ENCODE data around the gene GALNS. TPM values are rescaled to one million over a fixed set of nuclear protein-coding genes. Genes with fewer than 3 reads are reported as not detected.

Gene GALNS
- total RNA-seq, 6 experiments from 2014 or later, result 16.6 to 20.7 (median 18.2) TPM

GRCh38 chr16:88844419-88845036, 12.2 kb downstream of the GALNS start:
- H3K36me3 Mint-ChIP-seq (ENCODE audit: low read depth), result no peaks in the 10 kb centered on the region
- H3K9me3 Mint-ChIP-seq, result no peaks in the 10 kb centered on the region
- no peak overlapping the region for H3K4me3 Mint-ChIP-seq
- no peak for DNase-seq
- peak; percentile 13; the same call in 1 of the 2 replicates for TF ChIP-seq CTCF (IDR thresholded peaks at IDR 0.05)
- no peaks in the 10 kb centered on the region for H3K4me1 Mint-ChIP-seq (ENCODE audit: low read depth)
- no peaks in the 10 kb centered on the region; the same call in none of the 2 replicates for H3K27me3 Mint-ChIP-seq (ENCODE audit: insufficient read depth)
- H3K27ac Mint-ChIP-seq, result no peak overlapping the region

- no peak overlapping the region for H3K27ac Mint-ChIP-seq
Measured at GRCh38 chr16:88843256-88843655, 13.5 kb downstream of the GALNS start.

GRCh38 chr16:88842806-88843205, 13.9 kb downstream of the GALNS start:
- Mint-ChIP-seq H3K36me3 (ENCODE audit: low read depth) (no peaks in the 10 kb centered on the region), H3K27ac (no peak overlapping the region), H3K4me3 (no peak overlapping the region)

More at GRCh38 chr16:88843256-88843655, 13.5 kb downstream of the GALNS start:
- Mint-ChIP-seq H3K4me3 (no peak overlapping the region), H3K27me3 (ENCODE audit: insufficient read depth) (no peaks in the 10 kb centered on the region; the same call in none of the 2 replicates), H3K36me3 (ENCODE audit: low read depth) (no peaks in the 10 kb centered on the region), H3K9me3 (no peaks in the 10 kb centered on the region), H3K4me1 (ENCODE audit: low read depth) (no peaks in the 10 kb centered on the region)
- DNase-seq, result no peak
- TF ChIP-seq CTCF (IDR thresholded peaks at IDR 0.05), result no peak

GRCh38 chr16:88842308-88842756, 14.4 kb downstream of the GALNS start:
- no peaks in the 10 kb centered on the region for H3K4me1 Mint-ChIP-seq (ENCODE audit: low read depth)
- no peaks in the 10 kb centered on the region; the same call in none of the 2 replicates for H3K27me3 Mint-ChIP-seq (ENCODE audit: insufficient read depth)
- no peak overlapping the region for H3K27ac Mint-ChIP-seq
- no peak for TF ChIP-seq CTCF (IDR thresholded peaks at IDR 0.05)
- DNase-seq, result no peak
- no peak overlapping the region for H3K4me3 Mint-ChIP-seq
- H3K36me3 Mint-ChIP-seq (ENCODE audit: low read depth), result no peaks in the 10 kb centered on the region
- H3K9me3 Mint-ChIP-seq, result no peaks in the 10 kb centered on the region

More at GRCh38 chr16:88842806-88843205, 13.9 kb downstream of the GALNS start:
- H3K4me1 Mint-ChIP-seq (ENCODE audit: low read depth), result no peaks in the 10 kb centered on the region
- no peak for DNase-seq
- H3K9me3 Mint-ChIP-seq, result no peaks in the 10 kb centered on the region
- TF ChIP-seq CTCF (IDR thresholded peaks at IDR 0.05), result no peak
- no peaks in the 10 kb centered on the region; the same call in none of the 2 replicates for H3K27me3 Mint-ChIP-seq (ENCODE audit: insufficient read depth)

- Mint-ChIP-seq H3K9me3 (no peaks in the 10 kb centered on the region), H3K27me3 (ENCODE audit: insufficient read depth) (no peaks in the 10 kb centered on the region; the same call in none of the 2 replicates), H3K27ac (no peak overlapping the region), H3K4me3 (no peak overlapping the region), H3K4me1 (ENCODE audit: low read depth) (no peaks in the 10 kb centered on the region), H3K36me3 (ENCODE audit: low read depth) (no peaks in the 10 kb centered on the region)
- no peak for TF ChIP-seq CTCF (IDR thresholded peaks at IDR 0.05)
- DNase-seq, result no peak
Measured at GRCh38 chr16:88841521-88842307, 15.0 kb downstream of the GALNS start.
